Loucy (cell line): Measurements from ENCODE around the gene STK32C.

ENCODE experiments used
- CTCF ChIP-seq: fragments of 200-600 bp; sonication (generic); conservative IDR thresholded peaks from 2 replicates; pipeline ENCODE4 v1.5.1; 2014; ENCODE audit warnings: mild to moderate bottlenecking, antibody characterized with exemption, low read length
- EZH2phosphoT487 ChIP-seq: fragments of 200-600 bp; IDR thresholded peaks from 2 replicates; pipeline ENCODE4 v1.6.1; 2018; ENCODE audit warnings: antibody characterized with exemption, mild to moderate bottlenecking, moderate library complexity, borderline replicate concordance

GRCh38 chr10:132253092-132253687, 54.6 kb downstream of the STK32C start:
- TF ChIP-seq CTCF (no peak), EZH2phosphoT487 (no peak)
